Measurements from ENCODE around the gene RPL37. TPM values are rescaled to one million over a fixed set of nuclear protein-coding genes. Genes with fewer than 3 reads are reported as not detected.

Gene RPL37
- total and polyA plus RNA-seq, 9 of the 15 experiments (the other 6 are each of a cell fraction or from before 2014, with no cell fraction given) = 2,342 to 7,963 (median 4,091) TPM

GRCh38 chr5:40841068-40841805 lies 6.2 kb upstream of the RPL37 start, which contains the start of gene CARD6 (continued):
- TF ChIP-seq NFATC3 (IDR thresholded peaks at IDR 0.05) (no peak), RAD21 (CRISPR knock-in tag; conservative IDR thresholded peaks at IDR 0.05 in 1 of 2, IDR thresholded peaks at IDR 0.05 in 1 of 2) (peak in 1 of 2 experiments; percentile 5; a peak in 2 of 4 replicates), EP300 (IDR thresholded peaks at IDR 0.05; ENCODE audit: low read length) (no peak; the same call in 1 of the 2 replicates), PATZ1 (CRISPR knock-in tag; IDR thresholded peaks at IDR 0.05; ENCODE audit: borderline replicate concordance) (0 out of 2 replicates have a peak, but pooled peaks have one; percentile 27), GTF2F1 (IDR thresholded peaks at IDR 0.05; ENCODE audit: low read depth, low read length) (no peak), SRF (CRISPR knock-in tag; IDR thresholded peaks at IDR 0.05) (no peak), ARID2 (IDR thresholded peaks at IDR 0.05) (no peak), BRD9 (IDR thresholded peaks at IDR 0.05; ENCODE audit: low read depth, partially characterized antibody) (peak; percentile 88), MXI1 (IDR thresholded peaks at IDR 0.05; ENCODE audit: low read depth, low read length) (0 out of 2 replicates have a peak, but pooled peaks have one; percentile 35), BRF1 (IDR thresholded peaks at IDR 0.05; ENCODE audit: borderline replicate concordance, extremely low read depth, insufficient read length) (no peak), HNRNPH1 (optimal IDR thresholded peaks at IDR 0.05; ENCODE audit: low read depth, low read length) (no peak), ZNF764 (CRISPR knock-in tag; IDR thresholded peaks at IDR 0.05; ENCODE audit: low read depth) (no peak), FOS (IDR thresholded peaks at IDR 0.05; ENCODE audit: extremely low read depth, insufficient read length) (no peak), LEF1 (IDR thresholded peaks at IDR 0.05) (peak; percentile 35; the same call in 1 of the 2 replicates), SMAD4 (CRISPR knock-in tag; conservative IDR thresholded peaks at IDR 0.05) (0 out of 2 replicates have a peak, but pooled peaks have one; percentile 27), SRSF1 (IDR thresholded peaks at IDR 0.05; ENCODE audit: low read depth, low read length) (no peak), KDM5B (IDR thresholded peaks at IDR 0.05; ENCODE audit: insufficient replicate concordance, low read depth, low read length) (peak; percentile 49), BRD4 (IDR thresholded peaks at IDR 0.05) (peak; percentile 60; the same call in 1 of the 2 replicates), GTF2E2 (tag; IDR thresholded peaks at IDR 0.05) (peak; percentile 75)
- TF ChIP-seq, protein P1, sequence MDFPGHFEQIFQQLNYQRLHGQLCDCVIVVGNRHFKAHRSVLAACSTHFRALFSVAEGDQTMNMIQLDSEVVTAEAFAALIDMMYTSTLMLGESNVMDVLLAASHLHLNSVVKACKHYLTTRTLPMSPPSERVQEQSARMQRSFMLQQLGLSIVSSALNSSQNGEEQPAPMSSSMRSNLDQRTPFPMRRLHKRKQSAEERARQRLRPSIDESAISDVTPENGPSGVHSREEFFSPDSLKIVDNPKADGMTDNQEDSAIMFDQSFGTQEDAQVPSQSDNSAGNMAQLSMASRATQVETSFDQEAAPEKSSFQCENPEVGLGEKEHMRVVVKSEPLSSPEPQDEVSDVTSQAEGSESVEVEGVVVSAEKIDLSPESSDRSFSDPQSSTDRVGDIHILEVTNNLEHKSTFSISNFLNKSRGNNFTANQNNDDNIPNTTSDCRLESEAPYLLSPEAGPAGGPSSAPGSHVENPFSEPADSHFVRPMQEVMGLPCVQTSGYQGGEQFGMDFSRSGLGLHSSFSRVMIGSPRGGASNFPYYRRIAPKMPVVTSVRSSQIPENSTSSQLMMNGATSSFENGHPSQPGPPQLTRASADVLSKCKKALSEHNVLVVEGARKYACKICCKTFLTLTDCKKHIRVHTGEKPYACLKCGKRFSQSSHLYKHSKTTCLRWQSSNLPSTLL (IDR thresholded peaks at IDR 0.05) = no peak
- TF ChIP-seq, protein P2, sequence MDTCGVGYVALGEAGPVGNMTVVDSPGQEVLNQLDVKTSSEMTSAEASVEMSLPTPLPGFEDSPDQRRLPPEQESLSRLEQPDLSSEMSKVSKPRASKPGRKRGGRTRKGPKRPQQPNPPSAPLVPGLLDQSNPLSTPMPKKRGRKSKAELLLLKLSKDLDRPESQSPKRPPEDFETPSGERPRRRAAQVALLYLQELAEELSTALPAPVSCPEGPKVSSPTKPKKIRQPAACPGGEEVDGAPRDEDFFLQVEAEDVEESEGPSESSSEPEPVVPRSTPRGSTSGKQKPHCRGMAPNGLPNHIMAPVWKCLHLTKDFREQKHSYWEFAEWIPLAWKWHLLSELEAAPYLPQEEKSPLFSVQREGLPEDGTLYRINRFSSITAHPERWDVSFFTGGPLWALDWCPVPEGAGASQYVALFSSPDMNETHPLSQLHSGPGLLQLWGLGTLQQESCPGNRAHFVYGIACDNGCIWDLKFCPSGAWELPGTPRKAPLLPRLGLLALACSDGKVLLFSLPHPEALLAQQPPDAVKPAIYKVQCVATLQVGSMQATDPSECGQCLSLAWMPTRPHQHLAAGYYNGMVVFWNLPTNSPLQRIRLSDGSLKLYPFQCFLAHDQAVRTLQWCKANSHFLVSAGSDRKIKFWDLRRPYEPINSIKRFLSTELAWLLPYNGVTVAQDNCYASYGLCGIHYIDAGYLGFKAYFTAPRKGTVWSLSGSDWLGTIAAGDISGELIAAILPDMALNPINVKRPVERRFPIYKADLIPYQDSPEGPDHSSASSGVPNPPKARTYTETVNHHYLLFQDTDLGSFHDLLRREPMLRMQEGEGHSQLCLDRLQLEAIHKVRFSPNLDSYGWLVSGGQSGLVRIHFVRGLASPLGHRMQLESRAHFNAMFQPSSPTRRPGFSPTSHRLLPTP (IDR thresholded peaks at IDR 0.05; ENCODE audit: borderline replicate concordance, extremely low read depth, insufficient read length) = no peak
